MM.1S (cell line): Measurements from ENCODE around the gene TXNDC15.

Experiments
- DNase-seq: peaks from one replicate; pipeline ENCODE4 v3.0.0-alpha.2; 2015
- H2AFZ ChIP-seq: fragments of 300-600 bp; sonication (generic); 2 replicates; pipeline ENCODE4 v1.6.0; 2016; ENCODE audit warnings: antibody characterized with exemption, low read length
- H3F3A ChIP-seq: fragments of 300-600 bp; sonication (generic); 2 replicates; pipeline ENCODE4 v1.6.1; 2016; ENCODE audit warnings: mild to moderate bottlenecking, antibody characterized with exemption, low read length, moderate library complexity, mixed read lengths; ENCODE audit not compliant: insufficient read depth
- H3K27ac ChIP-seq: fragments of 300-600 bp; sonication (generic); 2 replicates; pipeline ENCODE4 v1.5.1; 2016; ENCODE audit warnings: mild to moderate bottlenecking, low read length
- H3K27me3 ChIP-seq: fragments of 300-600 bp; sonication (generic); replicated peaks from 2 replicates; pipeline ENCODE4 v1.6.0; 2016; ENCODE audit warnings: low read length; ENCODE audit not compliant: insufficient read depth
- H3K36me3 ChIP-seq: fragments of 300-600 bp; sonication (generic); replicated peaks from 2 replicates; pipeline ENCODE4 v1.6.1; 2016; ENCODE audit warnings: mild to moderate bottlenecking, low read length, mixed read lengths; ENCODE audit not compliant: insufficient read depth
- H3K4me1 ChIP-seq: fragments of 300-600 bp; sonication (generic); 2 replicates; pipeline ENCODE4 v1.6.1; 2016; ENCODE audit warnings: low read length, mixed read lengths
- H3K4me2 ChIP-seq: fragments of 300-600 bp; sonication (generic); 2 replicates; pipeline ENCODE4 v1.6.0; 2016; ENCODE audit warnings: low read depth, low read length
- H3K4me3 ChIP-seq: fragments of 300-600 bp; sonication (generic); 2 replicates; pipeline ENCODE4 v1.5.1; 2016; ENCODE audit warnings: low read length, mixed read lengths
- H3K79me2 ChIP-seq: fragments of 300-600 bp; sonication (generic); 2 replicates; pipeline ENCODE4 v1.6.1; 2016; ENCODE audit warnings: mixed run types, low read length, mixed read lengths
- H3K9ac ChIP-seq: fragments of 300-600 bp; sonication (generic); 2 replicates; pipeline ENCODE4 v1.6.1; 2016; ENCODE audit warnings: low read length, mixed read lengths
- H3K9me2 ChIP-seq: fragments of 300-600 bp; sonication (generic); replicated peaks from 2 replicates; pipeline ENCODE4 v1.6.1; 2016; ENCODE audit warnings: mild to moderate bottlenecking, low read length, mixed read lengths; ENCODE audit not compliant: insufficient read depth
- H3K9me3 ChIP-seq: fragments of 300-600 bp; sonication (generic); replicated peaks from 2 replicates; pipeline ENCODE4 v1.6.1; 2016; ENCODE audit warnings: mild to moderate bottlenecking, low read length, mixed read lengths; ENCODE audit not compliant: insufficient read depth
- H4K20me1 ChIP-seq: fragments of 300-600 bp; sonication (generic); 2 replicates; pipeline ENCODE4 v1.6.1; 2016; ENCODE audit warnings: mild to moderate bottlenecking, low read length, moderate library complexity, mixed read lengths; ENCODE audit not compliant: insufficient read depth
- CTCF ChIP-seq: fragments of 300-600 bp; sonication (generic); IDR thresholded peaks from 2 replicates; pipeline ENCODE4 v1.5.1; 2016; ENCODE audit warnings: antibody characterized with exemption, low read length, mixed read lengths
- EZH2 ChIP-seq: fragments of 300-600 bp; sonication (generic); optimal IDR thresholded peaks from 2 replicates; pipeline ENCODE3; 2017; ENCODE audit warnings: low read depth, mild to moderate bottlenecking, antibody characterized with exemption, low read length, mixed read lengths
- EZH2phosphoT487 ChIP-seq: fragments of 300-600 bp; sonication (generic); IDR thresholded peaks from 2 replicates; pipeline ENCODE4 v1.6.1; 2018; ENCODE audit warnings: antibody characterized with exemption, low read length

TXNDC15 gene

GRCh38 chr5:134892282-134892681, 18.1 kb downstream of the TXNDC15 start:
- Histone ChIP-seq H3K79me2 (peaks cover 19% of the 10 kb centered on the region; the same call in 1 of the 2 replicates), H3F3A (no peaks in the 10 kb centered on the region), H3K4me1 (no peaks in the 10 kb centered on the region), H4K20me1 (no peaks in the 10 kb centered on the region), H3K27ac (no peak overlapping the region), H3K9me2 (no peaks in the 10 kb centered on the region), H3K4me3 (no peak overlapping the region), H3K9ac (no peak overlapping the region), H3K27me3 (no peaks in the 10 kb centered on the region), H3K9me3 (no peaks in the 10 kb centered on the region), H2AFZ (no peak overlapping the region), H3K4me2 (no peak overlapping the region), H3K36me3 (no peaks in the 10 kb centered on the region; the same call in 1 of the 2 replicates)
- TF ChIP-seq CTCF = no peak
- TF ChIP-seq EZH2phosphoT487 = no peak
- TF ChIP-seq EZH2 = no peak
- DNase-seq = no peak

GRCh38 chr5:134892926-134893325, 18.8 kb downstream of the TXNDC15 start:
- no peak for DNase-seq
- H3K27me3 ChIP-seq = no peaks in the 10 kb centered on the region
- H3K4me3 ChIP-seq = no peak overlapping the region
- H3F3A ChIP-seq = no peaks in the 10 kb centered on the region
- H3K27ac ChIP-seq = no peak overlapping the region
- no peaks in the 10 kb centered on the region for H4K20me1 ChIP-seq
- H2AFZ ChIP-seq = no peak overlapping the region
- no peak overlapping the region for H3K4me2 ChIP-seq
- peaks cover 14% of the 10 kb centered on the region; the same call in 1 of the 2 replicates for H3K79me2 ChIP-seq
- no peaks in the 10 kb centered on the region for H3K4me1 ChIP-seq
- H3K9me2 ChIP-seq = no peaks in the 10 kb centered on the region
- H3K9me3 ChIP-seq = no peaks in the 10 kb centered on the region
- H3K36me3 ChIP-seq = no peaks in the 10 kb centered on the region; the same call in 1 of the 2 replicates
- no peak overlapping the region for H3K9ac ChIP-seq
- no peak for TF ChIP-seq EZH2phosphoT487
- no peak for TF ChIP-seq CTCF
- no peak for TF ChIP-seq EZH2

DNA sequence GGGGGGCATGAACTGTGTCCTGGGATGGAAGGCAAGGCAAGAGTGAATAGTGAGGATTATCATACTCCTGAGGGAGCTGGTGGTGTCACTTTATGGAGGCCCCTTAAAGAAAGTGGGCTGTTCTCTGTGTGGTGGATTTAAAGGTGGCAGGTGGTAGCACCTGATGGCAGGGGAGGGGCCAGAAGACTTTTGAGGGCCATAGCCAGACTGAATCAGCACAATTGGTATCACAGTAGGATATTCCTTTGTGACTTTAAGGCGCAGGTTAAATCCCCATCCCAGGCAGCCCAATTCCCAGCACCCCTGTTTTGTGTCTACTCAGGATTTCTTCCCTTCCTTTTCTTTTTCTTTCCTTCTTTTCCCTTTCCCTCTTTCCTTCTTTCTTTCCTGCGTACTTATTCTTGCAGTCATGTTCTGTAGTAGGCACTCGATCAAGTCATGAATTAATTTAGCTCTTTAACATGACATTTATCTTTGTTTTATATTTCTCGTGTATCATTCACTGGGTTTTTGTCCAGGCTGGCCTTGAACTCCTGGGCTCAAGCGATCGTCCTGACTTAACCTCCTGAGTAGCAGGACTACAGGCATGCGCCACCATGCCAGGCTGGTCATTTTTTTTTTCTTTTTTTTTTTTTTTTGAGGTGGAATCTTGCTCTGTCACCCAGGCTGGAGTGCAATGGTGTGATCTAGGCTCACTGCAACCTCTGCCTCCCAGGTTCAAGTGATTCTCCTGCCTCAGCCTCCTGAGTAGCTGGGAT, 19.8 kb downstream of the TXNDC15 start:
- Histone ChIP-seq H3K4me3 (no peak overlapping the region), H3F3A (no peaks in the 10 kb centered on the region), H3K4me1 (no peaks in the 10 kb centered on the region), H3K27ac (no peak overlapping the region), H3K9me2 (no peaks in the 10 kb centered on the region), H2AFZ (no peak overlapping the region), H3K9ac (no peak overlapping the region), H3K4me2 (no peak overlapping the region), H3K36me3 (no peaks in the 10 kb centered on the region; the same call in 1 of the 2 replicates), H4K20me1 (no peaks in the 10 kb centered on the region), H3K9me3 (no peaks in the 10 kb centered on the region), H3K27me3 (no peaks in the 10 kb centered on the region), H3K79me2 (peaks cover 12% of the 10 kb centered on the region; the same call in 1 of the 2 replicates)
- TF ChIP-seq CTCF (no peak), EZH2 (no peak), EZH2phosphoT487 (no peak)
- DNase-seq = no peak
